GM19023 (cell line): Measurements from ENCODE around the gene KLHL25.
A peak's percentile ranks its signal among the peaks of the same experiment; 100 is the strongest.

ENCODE experiments used
- ATAC-seq: cut with Tn5 transposase; IDR thresholded peaks from one replicate; pipeline ENCODE4 v1.9.1; 2021; ENCODE audit warnings: mild to moderate bottlenecking, moderate library complexity; ENCODE audit not compliant: unreplicated experiment

KLHL25 gene

GRCh38 chr15:85722374-85723152, 72.2 kb downstream of the KLHL25 start:
- no peak for ATAC-seq

DNA sequence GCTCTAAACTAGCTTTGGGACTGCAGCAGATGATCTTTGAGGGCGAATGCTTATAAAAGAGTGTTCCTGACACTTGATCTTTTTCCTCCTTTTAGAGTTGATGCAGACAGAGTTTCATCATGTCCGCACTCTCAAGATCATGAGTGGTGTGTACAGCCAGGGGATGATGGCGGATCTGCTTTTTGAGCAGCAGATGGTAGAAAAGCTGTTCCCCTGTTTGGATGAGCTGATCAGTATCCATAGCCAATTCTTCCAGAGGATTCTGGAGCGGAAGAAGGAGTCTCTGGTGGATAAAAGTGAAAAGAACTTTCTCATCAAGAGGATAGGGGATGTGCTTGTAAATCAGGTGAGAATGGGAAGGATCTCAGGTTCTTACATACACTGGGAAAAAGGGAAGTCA, 75.7 kb downstream of the KLHL25 start:
- ATAC-seq = no peak

GRCh38 chr15:85718271-85718971, 76.3 kb downstream of the KLHL25 start:
- ATAC-seq = peak; percentile 73

DNA sequence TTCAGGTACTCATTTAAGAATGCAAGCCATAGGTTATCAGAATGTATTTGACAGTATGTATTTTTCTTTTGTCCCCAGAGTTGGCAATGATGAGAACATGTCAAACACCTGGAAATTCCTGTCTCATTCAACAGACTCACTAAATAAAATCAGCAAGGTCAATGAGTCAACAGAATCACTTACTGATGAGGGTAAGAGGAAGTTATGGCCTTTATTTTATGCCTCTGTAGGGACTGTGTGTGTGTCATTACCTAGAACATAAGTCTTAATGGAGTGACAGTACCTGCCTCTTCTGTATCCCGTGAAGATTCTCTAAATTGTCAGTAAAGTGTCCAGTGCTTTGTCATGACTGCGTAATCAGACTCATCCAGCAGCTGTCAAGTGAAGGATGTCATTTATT, 77.5 kb downstream of the KLHL25 start:
- ATAC-seq = no peak

GRCh38 chr15:85716261-85716660, 78.5 kb downstream of the KLHL25 start:
- no peak for ATAC-seq

DNA sequence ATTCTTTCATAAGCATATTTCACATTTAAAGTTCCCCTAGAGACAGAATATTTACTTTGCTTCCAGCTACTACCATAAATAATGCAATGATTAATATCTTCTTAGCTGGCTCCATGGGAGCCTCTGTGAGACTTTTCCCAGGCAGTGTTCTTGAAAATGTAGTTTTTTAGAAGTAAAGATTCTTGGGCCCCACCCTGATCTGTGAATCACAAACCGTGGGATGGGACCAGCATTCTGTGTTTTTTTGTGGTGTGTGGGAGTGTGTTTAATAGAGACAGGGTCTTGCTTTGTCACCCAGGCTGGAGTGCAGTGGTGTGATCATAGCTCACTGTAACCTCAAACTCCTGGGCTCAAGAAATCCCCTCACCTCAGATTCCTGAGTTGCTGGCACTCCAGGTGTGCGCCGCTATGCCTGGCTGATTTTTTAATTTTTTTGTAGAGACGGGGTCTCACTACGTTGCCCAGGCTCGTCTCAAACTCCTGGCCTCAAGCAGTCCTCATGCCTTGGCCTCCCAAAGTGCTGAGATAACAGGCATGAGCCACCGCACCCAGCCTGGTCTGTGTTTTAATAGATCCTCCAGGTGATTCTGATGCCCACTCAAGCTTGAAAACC, 83.0 kb downstream of the KLHL25 start:
- no peak for ATAC-seq

DNA sequence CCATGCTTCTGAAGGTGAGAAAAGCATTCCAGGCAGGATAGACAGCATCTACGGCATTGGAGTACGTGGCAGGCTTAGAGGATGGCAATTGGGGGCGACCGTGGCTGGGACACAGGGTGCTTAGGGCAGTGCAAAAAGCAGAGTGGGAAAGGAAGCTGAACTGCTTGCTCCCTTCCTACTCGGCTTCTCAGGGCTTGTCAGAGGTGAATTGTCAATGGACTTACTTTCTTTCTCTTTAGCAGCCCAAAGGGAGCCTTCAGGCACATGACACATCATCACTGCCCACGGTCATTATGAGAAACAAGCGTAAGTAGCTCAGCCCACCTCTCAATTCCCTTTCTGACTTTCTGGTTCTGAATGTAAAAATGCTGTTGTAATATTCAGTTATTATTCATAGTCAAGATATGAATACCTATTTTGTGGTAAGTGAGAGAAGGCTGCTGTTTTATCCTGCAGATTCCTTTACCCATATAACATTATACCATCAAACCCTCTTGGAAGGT, 84.3 kb downstream of the KLHL25 start:
- ATAC-seq = peak; percentile 67
